Endothelial cell of umbilical vein (primary cell): Measurements from ENCODE around the gene BRD1.

Experiments
- CTCF ChIP-seq, 2 donors: IDR thresholded peaks; 1 replicate in 1 of 2; 2 replicates in 1 of 2; pipeline ENCODE4 v1.5.1; 2011; ENCODE audit warnings: low read length in 2 of 2, mild to moderate bottlenecking in 2 of 2, moderate library complexity in 2 of 2, control low read depth in 1 of 2, inconsistent platforms in 1 of 2, low read depth in 1 of 2; ENCODE audit not compliant: insufficient read depth in 1 of 2; ENCODE audit errors: extremely low read depth in 1 of 2
- POLR2AphosphoS5 ChIP-seq: IDR thresholded peaks from 2 replicates; pipeline ENCODE4 v1.6.1; 2012; ENCODE audit warnings: low read depth, mild to moderate bottlenecking, control low read depth, low read length, moderate library complexity; ENCODE audit not compliant: insufficient read depth

DNA sequence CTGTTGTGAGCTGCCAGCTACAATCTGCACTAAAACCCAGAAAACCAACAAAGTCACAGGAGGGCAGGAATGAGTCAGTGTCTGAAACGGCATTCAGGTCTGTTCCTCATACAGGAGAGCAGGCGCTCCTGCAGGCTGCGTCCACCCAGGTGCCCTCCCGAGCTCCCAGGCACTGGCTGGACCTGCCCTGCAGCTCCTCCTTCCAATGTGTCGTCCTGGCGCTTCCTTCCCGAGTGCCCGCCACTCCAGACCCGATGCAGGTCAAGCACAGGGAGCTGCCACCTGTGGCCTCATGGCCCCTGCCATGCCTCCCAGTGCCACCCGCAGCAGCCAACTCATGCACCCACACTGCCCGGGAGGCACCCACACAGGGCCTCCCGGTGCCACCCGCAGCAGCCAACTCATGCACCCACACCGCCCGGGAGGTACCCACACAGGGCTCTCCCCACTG, 12.0 kb downstream of the BRD1 start:
- TF ChIP-seq POLR2AphosphoS5, result no peak
- TF ChIP-seq CTCF (IDR thresholded peaks at IDR 0.05; ENCODE audit: extremely low read depth in 1 of 2, insufficient read depth in 1 of 2, low read depth in 1 of 2, low read length in 2 of 2), result no peak
